GM12801 (cell line): ENCODE measurements around the gene PPP1CB.

Source experiments
- CTCF ChIP-seq: IDR thresholded peaks from one replicate; pipeline ENCODE4 v1.5.1; 2011; ENCODE audit warnings: control low read depth; ENCODE audit not compliant: insufficient read length; ENCODE audit errors: extremely low read depth

The PPP1CB gene

GRCh38 chr2:28782423-28782822 is 30.8 kb downstream of the PPP1CB start:
- no peak for TF ChIP-seq CTCF

GRCh38 chr2:28796620-28797019 is 45.0 kb downstream of the PPP1CB start:
- no peak for TF ChIP-seq CTCF

GRCh38 chr2:28801726-28802125 is 50.1 kb downstream of the PPP1CB start:
- TF ChIP-seq CTCF, result no peak

- no peak for TF ChIP-seq CTCF
Measured at GRCh38 chr2:28802975-28803429, 51.4 kb downstream of the PPP1CB start.

GRCh38 chr2:28809927-28810326 is 58.3 kb downstream of the PPP1CB start:
- TF ChIP-seq CTCF, result no peak

GRCh38 chr2:28810384-28811285 is 59.0 kb downstream of the PPP1CB start, which contains the start of gene SPDYA:
SPDYA (plus strand) TSS chr2:28810834; CDS start chr2:28816015, 5,181 bp downstream.
- no peak for TF ChIP-seq CTCF

GRCh38 chr2:28818053-28818452 is 66.4 kb downstream of the PPP1CB start:
- TF ChIP-seq CTCF, result no peak
